Adipose tissue (tissue), 3 donors: ENCODE data around the gene HBS1L. TPM values are rescaled to one million over a fixed set of nuclear protein-coding genes. Genes with fewer than 3 reads are reported as not detected.

Experiments
- H3K27ac ChIP-seq: one replicate; pipeline ENCODE4 v1.5.1; 2013; ENCODE audit warnings: low read depth, low read length
- WGBS, 3 donors: extraction: QIAGEN DNeasy Blood & Tissue Kit; methylation state at CpG; one replicate each; pipeline ENCODE4 v1.1.7; 2013; 5-methylcytosine and 5-hydroxymethylcytosine counted together
- polyA plus RNA-seq, 3 donors: library from polyadenylated mRNA; stranded (reverse); fragments of 200-250 nt; gene quantifications; one replicate each; pipeline ENCODE4 v1.2.3, GENCODE V29; 2013
- donor health status: healthy with polysubstance abuse.
- donor health status: Bipolar disorder and iron deficiency.
- donor health status: healthy.

HBS1L gene
- polyA plus RNA-seq, 3 donors = 26.3 to 33.2 (median 30.3) TPM

DNA sequence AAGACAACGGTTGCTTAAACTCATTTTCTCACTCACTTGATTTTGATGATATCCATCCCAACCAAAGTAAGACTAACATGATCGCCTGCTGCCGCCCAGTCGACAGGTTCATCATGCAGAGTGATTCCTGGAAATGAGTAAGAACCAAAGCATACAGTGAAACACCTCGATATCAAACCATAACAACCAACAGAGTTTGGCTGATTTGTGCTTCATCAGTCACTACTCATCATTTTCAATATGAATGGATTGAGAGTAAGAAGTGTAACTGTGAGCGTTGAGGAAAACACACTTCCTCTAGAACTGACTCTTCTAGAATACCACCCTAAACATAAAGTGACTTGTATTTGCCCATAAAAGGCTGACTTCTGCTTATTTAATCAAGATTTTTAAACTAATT lies 75.5 kb downstream of the HBS1L start:
- WGBS, 3 donors = 95% methylated on average over 6 of the region's 6 CpGs
- H3K27ac ChIP-seq = no peak overlapping the region

DNA sequence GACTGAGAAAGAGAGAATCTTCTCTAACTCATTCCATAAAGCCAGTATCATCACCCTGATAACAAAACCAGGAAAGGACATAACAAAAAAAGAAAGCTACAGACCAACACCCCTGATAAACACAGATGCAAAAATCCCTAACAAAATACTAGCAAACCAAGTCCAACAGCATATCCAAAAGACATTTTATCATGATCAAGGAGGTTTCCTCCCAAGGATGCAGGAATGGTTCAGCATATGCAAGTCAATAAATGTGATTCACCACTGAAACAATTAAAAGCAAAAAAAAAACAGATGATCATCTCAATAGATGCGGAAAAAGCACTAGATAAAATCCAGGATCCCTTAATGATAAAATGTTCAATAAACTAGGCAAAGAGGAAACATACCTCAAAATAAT lies 80.3 kb downstream of the HBS1L start:
- WGBS, 3 donors = 95 to 100% (median 96%) methylated on average over 1 of the region's 1 CpG
- no peak overlapping the region for H3K27ac ChIP-seq

- H3K27ac ChIP-seq = no peak overlapping the region
- 93 to 95% (median 94%) methylated on average over 1 of the region's 1 CpG for WGBS, 3 donors
These were observed 86.9 kb downstream of the HBS1L start for GRCh38 chr6:134967711-134968110.

DNA sequence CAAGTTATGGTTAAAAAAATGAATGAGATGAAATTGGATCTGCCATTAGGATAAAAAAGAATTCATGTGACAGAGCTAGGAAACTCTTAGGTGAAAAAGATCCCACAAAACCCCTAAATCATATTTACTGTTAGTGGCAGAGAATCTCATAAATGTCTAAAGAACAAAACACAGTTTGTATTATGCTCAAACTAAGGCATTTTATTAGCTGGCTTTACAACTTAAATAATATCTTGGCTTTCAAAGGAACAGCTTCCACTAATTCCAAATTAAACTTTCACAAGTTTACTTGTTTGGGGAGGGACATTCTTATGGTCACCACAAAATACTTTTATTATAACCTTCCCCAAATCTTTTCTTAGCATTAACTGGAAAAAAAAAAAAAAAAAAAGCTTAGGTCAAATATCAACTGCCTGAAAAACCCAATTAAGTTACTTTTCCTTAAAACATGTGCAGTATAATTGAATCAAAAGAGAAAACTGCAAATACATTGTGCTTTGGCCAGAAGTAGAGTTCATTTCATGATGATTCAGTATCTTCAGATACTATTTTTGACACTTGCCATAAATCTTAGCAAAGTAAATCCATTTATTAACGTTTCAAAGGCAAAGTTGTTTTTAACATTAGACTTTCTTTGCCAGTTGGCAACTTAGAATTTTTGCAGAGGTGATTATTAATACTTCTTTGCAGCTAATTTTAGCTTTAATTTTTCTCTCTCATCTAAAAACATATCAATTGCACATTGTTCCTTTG lies 90.0 kb downstream of the HBS1L start:
- WGBS, 3 donors = 42 to 60% (median 51%) methylated on average over 1 of the region's 1 CpG

GRCh38 chr6:134962421-134962820 lies 92.2 kb downstream of the HBS1L start:
- no peak overlapping the region for H3K27ac ChIP-seq

More for the DNA sequence above, 90.0 kb downstream of the HBS1L start:
- H3K27ac ChIP-seq = no peak overlapping the region

DNA sequence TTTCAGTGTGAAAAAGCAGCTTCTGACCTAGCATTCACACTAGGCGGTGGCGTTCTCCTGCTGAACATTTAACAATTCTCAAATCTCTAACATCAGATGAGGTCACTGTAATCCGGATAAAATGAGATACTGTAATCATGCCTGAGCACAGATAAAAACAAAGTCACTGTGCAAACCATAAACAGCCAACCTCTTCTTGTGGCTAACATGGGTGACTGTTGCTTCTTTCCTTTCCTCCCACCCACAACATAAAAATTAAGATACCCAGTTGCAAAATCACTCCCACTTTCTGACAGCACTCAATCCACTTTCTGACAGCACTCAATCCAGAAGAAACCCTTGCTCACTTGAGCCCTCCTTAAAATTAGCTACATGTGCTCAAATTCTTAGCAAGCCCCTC lies 93.3 kb downstream of the HBS1L start:
- no peak overlapping the region for H3K27ac ChIP-seq
- 90 to 96% (median 93%) methylated on average over 3 of the region's 3 CpGs for WGBS, 3 donors

- no peak overlapping the region for H3K27ac ChIP-seq
These were observed 95.0 kb downstream of the HBS1L start for GRCh38 chr6:134959603-134960002.

GRCh38 chr6:134956676-134957075 lies 97.9 kb downstream of the HBS1L start:
- H3K27ac ChIP-seq = no peak overlapping the region
- 87 to 94% (median 88%) methylated on average over 2 of the region's 2 CpGs for WGBS, 3 donors

GRCh38 chr6:134956032-134956431 lies 98.6 kb downstream of the HBS1L start:
- 91 to 95% (median 91%) methylated on average over 5 of the region's 5 CpGs for WGBS, 3 donors
- H3K27ac ChIP-seq = no peak overlapping the region

GRCh38 chr6:134954272-134955000 lies 100.2 kb downstream of the HBS1L start:
- 63 to 81% (median 75%) methylated on average over 4 of the region's 4 CpGs for WGBS, 3 donors
- H3K27ac ChIP-seq = no peak overlapping the region

GRCh38 chr6:134951494-134952263 lies 102.9 kb downstream of the HBS1L start:
- H3K27ac ChIP-seq = no peak overlapping the region
- 90 to 94% (median 93%) methylated on average over 13 of the region's 13 CpGs for WGBS, 3 donors

DNA sequence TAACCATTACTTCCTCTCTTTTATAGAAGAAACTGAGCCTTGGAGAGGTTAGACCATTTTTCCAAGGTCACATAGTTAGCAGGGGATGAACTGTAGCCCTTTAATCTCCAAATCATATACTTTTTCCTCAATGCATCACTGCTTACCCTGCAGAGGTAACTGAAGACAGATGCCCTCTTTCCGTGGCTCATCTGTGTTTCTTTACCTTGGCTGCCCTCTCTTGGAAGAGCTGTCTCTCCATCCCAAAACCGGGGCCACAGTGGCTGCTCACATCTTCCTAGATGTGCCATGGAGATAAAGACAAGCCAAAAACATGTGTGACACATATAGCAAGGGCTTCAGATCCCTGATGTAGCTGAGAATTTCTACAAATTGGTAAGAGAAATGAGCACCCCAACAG lies 104.1 kb downstream of the HBS1L start:
- 64 to 74% (median 65%) methylated on average over 2 of the region's 2 CpGs for WGBS, 3 donors
- no peak overlapping the region for H3K27ac ChIP-seq

DNA sequence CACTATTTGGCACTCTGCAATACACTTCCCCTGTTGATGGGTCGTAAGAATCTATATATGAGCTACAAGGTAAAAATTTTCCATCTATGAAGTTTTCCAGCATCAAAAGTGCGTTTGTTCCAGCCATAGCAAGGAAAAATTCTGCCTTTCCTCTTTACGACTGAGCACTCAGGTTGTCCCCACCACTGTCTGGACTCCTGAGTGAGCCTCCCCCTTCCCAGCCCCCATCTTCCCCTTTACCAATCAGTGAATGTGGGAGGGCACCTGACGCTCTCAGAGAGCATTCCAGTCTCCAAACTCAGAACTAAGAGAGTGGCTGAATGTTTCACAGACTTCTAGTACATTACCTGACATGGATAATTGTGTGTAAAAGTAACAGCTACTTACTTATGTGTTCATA lies 104.7 kb downstream of the HBS1L start, which contains the start of gene ALDH8A1:
Gene ALDH8A1 (minus strand): TSS at position 175 of the 400 bp plus-strand sequence. CDS start 48 bp downstream, at position 127.
- 75 to 86% (median 86%) methylated on average over 4 of the region's 4 CpGs for WGBS, 3 donors

DNA sequence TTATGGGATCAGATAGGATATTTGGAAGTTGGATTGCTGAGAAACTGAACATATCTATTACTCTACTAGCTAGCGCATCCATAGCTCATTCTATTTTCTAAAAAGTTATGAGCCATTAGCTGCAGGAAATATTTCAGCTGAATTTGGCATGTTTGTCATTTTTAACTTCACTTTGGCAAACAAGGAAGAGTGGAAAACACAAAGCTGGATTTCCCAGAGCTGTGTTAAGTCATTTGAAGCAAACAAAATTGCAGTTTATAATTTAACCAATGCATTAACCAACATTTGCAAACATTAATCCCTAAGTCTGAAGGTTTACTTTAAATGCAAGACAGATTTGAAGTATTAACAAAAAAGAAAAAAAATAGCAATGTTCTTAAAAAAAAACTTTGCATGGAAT lies 105.9 kb downstream of the HBS1L start:
- H3K27ac ChIP-seq = no peak overlapping the region
- 65 to 83% (median 72%) methylated on average over 1 of the region's 1 CpG for WGBS, 3 donors

More for the DNA sequence above, 104.7 kb downstream of the HBS1L start, which contains the start of gene ALDH8A1:
- no peak within 1 kb of the TSS for H3K27ac ChIP-seq

DNA sequence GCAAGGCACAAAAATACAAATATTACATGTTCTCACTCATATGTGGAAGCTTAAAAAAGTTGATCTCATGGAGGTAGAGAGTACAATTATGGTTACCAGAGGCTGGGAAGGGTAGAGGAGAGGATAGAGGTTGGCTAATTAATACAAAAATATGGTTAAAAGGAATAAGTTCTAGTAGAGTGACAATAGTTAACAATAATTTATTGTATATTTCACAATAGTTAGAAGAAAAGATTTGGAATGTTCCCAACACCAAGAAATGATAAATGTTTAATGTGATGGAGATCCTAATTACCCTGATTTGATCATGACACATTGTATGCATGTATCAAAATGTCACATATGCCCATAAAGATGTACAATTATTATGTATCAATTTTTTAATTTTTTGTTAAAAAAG lies 106.5 kb downstream of the HBS1L start:
- H3K27ac ChIP-seq = no peak overlapping the region

DNA sequence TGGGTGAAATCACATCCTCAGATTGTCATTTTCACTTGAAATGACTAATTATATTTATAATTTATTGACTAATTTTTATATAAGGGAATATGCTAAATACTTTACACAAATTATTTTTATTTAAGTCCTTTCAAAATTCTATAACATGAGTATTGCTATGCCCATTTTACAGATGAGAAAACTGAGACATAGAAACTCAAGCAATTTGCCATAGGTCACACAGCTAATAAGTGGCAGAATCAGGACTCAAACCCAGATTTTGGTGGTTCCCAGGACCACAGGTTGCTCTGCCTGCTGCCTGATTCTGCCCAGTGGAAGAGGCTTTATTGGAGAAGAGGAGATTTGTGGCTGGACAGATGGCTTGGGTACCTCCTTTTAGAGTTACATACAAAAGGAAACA lies 109.6 kb downstream of the HBS1L start:
- H3K27ac ChIP-seq = no peak overlapping the region

- WGBS, 3 donors = 92 to 98% (median 96%) methylated on average over 9 of the region's 9 CpGs
- no peak overlapping the region for H3K27ac ChIP-seq
These were observed 111.0 kb downstream of the HBS1L start for GRCh38 chr6:134943522-134944111.

DNA sequence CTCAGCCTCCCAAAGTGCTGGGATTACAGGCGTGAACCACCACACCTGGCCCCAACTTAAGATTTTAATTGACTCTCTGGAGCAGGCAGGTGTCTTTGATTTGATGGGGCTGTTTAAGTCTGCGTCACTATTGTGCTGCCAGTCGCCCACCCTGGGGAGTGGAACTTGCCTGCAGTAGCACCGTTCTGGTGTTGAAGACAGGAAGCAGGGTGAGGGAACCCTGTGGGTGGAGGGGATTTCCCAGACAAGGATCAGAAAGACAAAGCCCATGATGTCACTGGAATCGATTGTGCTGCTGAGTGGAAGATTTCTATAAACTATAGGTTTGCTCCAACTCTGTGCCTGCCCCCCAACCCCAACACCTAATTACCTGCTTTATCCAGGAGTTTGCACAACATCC lies 115.7 kb downstream of the HBS1L start:
- WGBS, 3 donors = 54 to 74% (median 56%) methylated on average over 5 of the region's 5 CpGs
- no peak overlapping the region for H3K27ac ChIP-seq

GRCh38 chr6:134937426-134937825 lies 117.2 kb downstream of the HBS1L start:
- no peak overlapping the region for H3K27ac ChIP-seq
- 71 to 79% (median 78%) methylated on average over 5 of the region's 5 CpGs for WGBS, 3 donors
